ENCODE data around the gene PRICKLE1.

DNA sequence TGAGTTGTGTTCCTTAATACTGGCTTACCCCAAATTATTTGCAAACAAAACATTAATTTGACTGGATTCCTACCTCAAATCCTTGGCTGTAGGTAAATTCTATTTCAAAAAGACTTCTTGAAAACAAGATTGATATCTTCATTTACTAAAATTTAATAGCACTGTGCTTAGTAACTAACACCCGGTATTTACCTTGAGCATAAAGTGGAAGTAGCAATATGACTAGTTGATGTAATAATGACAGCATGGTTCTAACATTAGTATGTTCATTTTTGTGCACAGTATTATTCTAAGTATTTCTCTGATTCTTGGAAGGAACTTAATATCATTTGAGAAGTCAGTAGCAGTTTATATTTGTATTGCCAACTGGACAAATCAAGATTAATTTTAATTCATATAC lies 166.8 kb downstream of the PRICKLE1 start:
- TF ChIP-seq POLR2A (IDR thresholded peaks at IDR 0.05; ENCODE audit: low read depth, low read length), result no peak
- TF ChIP-seq, protein P1, sequence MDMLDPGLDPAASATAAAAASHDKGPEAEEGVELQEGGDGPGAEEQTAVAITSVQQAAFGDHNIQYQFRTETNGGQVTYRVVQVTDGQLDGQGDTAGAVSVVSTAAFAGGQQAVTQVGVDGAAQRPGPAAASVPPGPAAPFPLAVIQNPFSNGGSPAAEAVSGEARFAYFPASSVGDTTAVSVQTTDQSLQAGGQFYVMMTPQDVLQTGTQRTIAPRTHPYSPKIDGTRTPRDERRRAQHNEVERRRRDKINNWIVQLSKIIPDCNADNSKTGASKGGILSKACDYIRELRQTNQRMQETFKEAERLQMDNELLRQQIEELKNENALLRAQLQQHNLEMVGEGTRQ (IDR thresholded peaks at IDR 0.05; ENCODE audit: low read depth, low read length), result no peak
- no peak for TF ChIP-seq FOS (IDR thresholded peaks at IDR 0.05; ENCODE audit: low read depth, low read length)
- TF ChIP-seq, protein P2, sequence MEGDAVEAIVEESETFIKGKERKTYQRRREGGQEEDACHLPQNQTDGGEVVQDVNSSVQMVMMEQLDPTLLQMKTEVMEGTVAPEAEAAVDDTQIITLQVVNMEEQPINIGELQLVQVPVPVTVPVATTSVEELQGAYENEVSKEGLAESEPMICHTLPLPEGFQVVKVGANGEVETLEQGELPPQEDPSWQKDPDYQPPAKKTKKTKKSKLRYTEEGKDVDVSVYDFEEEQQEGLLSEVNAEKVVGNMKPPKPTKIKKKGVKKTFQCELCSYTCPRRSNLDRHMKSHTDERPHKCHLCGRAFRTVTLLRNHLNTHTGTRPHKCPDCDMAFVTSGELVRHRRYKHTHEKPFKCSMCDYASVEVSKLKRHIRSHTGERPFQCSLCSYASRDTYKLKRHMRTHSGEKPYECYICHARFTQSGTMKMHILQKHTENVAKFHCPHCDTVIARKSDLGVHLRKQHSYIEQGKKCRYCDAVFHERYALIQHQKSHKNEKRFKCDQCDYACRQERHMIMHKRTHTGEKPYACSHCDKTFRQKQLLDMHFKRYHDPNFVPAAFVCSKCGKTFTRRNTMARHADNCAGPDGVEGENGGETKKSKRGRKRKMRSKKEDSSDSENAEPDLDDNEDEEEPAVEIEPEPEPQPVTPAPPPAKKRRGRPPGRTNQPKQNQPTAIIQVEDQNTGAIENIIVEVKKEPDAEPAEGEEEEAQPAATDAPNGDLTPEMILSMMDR (conservative IDR thresholded peaks at IDR 0.05; ENCODE audit: low read depth, low read length), result no peak
- no peak for TF ChIP-seq MXI1 (IDR thresholded peaks at IDR 0.05; ENCODE audit: borderline replicate concordance, low read depth, low read length)
- no peak for TF ChIP-seq RCOR1 (IDR thresholded peaks at IDR 0.05; ENCODE audit: insufficient replicate concordance, low read length)
- no peak for TF ChIP-seq MAFK (IDR thresholded peaks at IDR 0.05; ENCODE audit: low read depth, low read length)
- TF ChIP-seq BHLHE40 (IDR thresholded peaks at IDR 0.05; ENCODE audit: low read depth, low read length), result no peak
- no peak for TF ChIP-seq CHD1 (IDR thresholded peaks at IDR 0.05; ENCODE audit: low read depth, low read length)
- TF ChIP-seq SMC3 (IDR thresholded peaks at IDR 0.05; ENCODE audit: low read depth, low read length), result no peak
- TF ChIP-seq, protein P3, sequence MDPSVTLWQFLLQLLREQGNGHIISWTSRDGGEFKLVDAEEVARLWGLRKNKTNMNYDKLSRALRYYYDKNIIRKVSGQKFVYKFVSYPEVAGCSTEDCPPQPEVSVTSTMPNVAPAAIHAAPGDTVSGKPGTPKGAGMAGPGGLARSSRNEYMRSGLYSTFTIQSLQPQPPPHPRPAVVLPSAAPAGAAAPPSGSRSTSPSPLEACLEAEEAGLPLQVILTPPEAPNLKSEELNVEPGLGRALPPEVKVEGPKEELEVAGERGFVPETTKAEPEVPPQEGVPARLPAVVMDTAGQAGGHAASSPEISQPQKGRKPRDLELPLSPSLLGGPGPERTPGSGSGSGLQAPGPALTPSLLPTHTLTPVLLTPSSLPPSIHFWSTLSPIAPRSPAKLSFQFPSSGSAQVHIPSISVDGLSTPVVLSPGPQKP (IDR thresholded peaks at IDR 0.05; ENCODE audit: borderline replicate concordance, low read depth, low read length), result no peak
